Liver (tissue), 9 donors: ENCODE measurements around the gene SUSD5. TPM values are rescaled to one million over a fixed set of nuclear protein-coding genes. Genes with fewer than 3 reads are reported as not detected.

Source experiments
- DNase-seq: peaks from one replicate; pipeline ENCODE4 v3.0.0-alpha.2; 2017; ENCODE audit warnings: low spot score
- H3K27ac ChIP-seq, 2 donors: one replicate each; pipeline ENCODE4 v1.7.0; 2013; ENCODE audit warnings: inconsistent platforms in 2 of 2, low read length in 2 of 2, control low read depth in 1 of 2, low read depth in 1 of 2, mild to moderate bottlenecking in 1 of 2
- H3K27me3 ChIP-seq, 4 donors: one replicate each; pipeline versions ENCODE4 v1.6.1 to v1.7.0; 2013; ENCODE audit warnings: low read length in 3 of 4, inconsistent platforms in 1 of 4, mild to moderate bottlenecking in 1 of 4, moderate library complexity in 1 of 4; ENCODE audit not compliant: control insufficient read depth in 4 of 4, insufficient read depth in 4 of 4
- H3K36me3 ChIP-seq, 4 donors: one replicate each; pipeline versions ENCODE4 v1.6.1 to v1.7.0; 2013; ENCODE audit warnings: low read length in 3 of 4, mild to moderate bottlenecking in 3 of 4, low read depth in 1 of 4, moderate library complexity in 1 of 4; ENCODE audit not compliant: control insufficient read depth in 4 of 4, insufficient read depth in 3 of 4
- H3K4me1 ChIP-seq, 4 donors: one replicate each; pipeline versions ENCODE4 v1.6.1 to v1.7.0; 2013; ENCODE audit warnings: low read length in 3 of 4, mild to moderate bottlenecking in 3 of 4, moderate library complexity in 1 of 4; ENCODE audit not compliant: control insufficient read depth in 4 of 4, insufficient read depth in 4 of 4
- H3K4me3 ChIP-seq, 3 donors: one replicate each; pipeline versions ENCODE4 v1.6.1 to v1.7.0; 2013; ENCODE audit warnings: low read length in 3 of 3, control low read depth in 1 of 3, low read depth in 1 of 3, mild to moderate bottlenecking in 1 of 3
- H3K9ac ChIP-seq, 2 donors: one replicate each; pipeline ENCODE4 v1.7.0; 2013; ENCODE audit warnings: low read length in 2 of 2, mild to moderate bottlenecking in 2 of 2, moderate library complexity in 2 of 2, control low read depth in 1 of 2, low read depth in 1 of 2
- H3K9me3 ChIP-seq, 4 donors: one replicate each; pipeline versions ENCODE4 v1.6.1 to v1.7.0; 2013; ENCODE audit warnings: low read length in 3 of 4; ENCODE audit not compliant: control insufficient read depth in 4 of 4
- EGR1 ChIP-seq, 2 donors: IDR thresholded peaks; 2 replicates each; pipeline ENCODE4 v1.6.1; 2016 to 2018; ENCODE audit warnings: antibody characterized with exemption in 2 of 2, low read depth in 2 of 2
- FOXA1 ChIP-seq: IDR thresholded peaks from 2 replicates; pipeline ENCODE4 v1.6.1; 2016; ENCODE audit warnings: antibody characterized with exemption
- FOXA2 ChIP-seq: IDR thresholded peaks from 2 replicates; pipeline ENCODE4 v1.6.1; 2016; ENCODE audit warnings: antibody characterized with exemption
- GABPA ChIP-seq, 2 donors: IDR thresholded peaks in 1 of 2; conservative IDR thresholded peaks in 1 of 2; 2 replicates each; pipeline ENCODE4 v1.6.1; 2016; ENCODE audit warnings: antibody characterized with exemption in 2 of 2, mild to moderate bottlenecking in 1 of 2, moderate library complexity in 1 of 2
- HNF4A ChIP-seq, 2 donors: conservative IDR thresholded peaks; 2 replicates each; pipeline ENCODE4 v1.6.1; 2016; ENCODE audit warnings: antibody characterized with exemption in 2 of 2, mild to moderate bottlenecking in 2 of 2
- JUND ChIP-seq, 2 donors: IDR thresholded peaks; 2 replicates each; pipeline ENCODE4 v1.6.1; 2016; ENCODE audit warnings: antibody characterized with exemption in 2 of 2
- MAX ChIP-seq: IDR thresholded peaks from 2 replicates; pipeline ENCODE4 v1.6.1; 2016; ENCODE audit warnings: antibody characterized with exemption
- NR2F2 ChIP-seq: IDR thresholded peaks from 2 replicates; pipeline ENCODE4 v1.6.1; 2016; ENCODE audit warnings: antibody characterized with exemption
- RAD21 ChIP-seq, 2 donors: IDR thresholded peaks; 2 replicates each; pipeline ENCODE4 v1.6.1; 2016; ENCODE audit warnings: antibody characterized with exemption in 2 of 2, mild to moderate bottlenecking in 2 of 2
- RXRA ChIP-seq, 2 donors: IDR thresholded peaks; 2 replicates each; pipeline ENCODE4 v1.6.1; 2017 to 2018; ENCODE audit warnings: antibody characterized with exemption in 2 of 2, mild to moderate bottlenecking in 1 of 2
- SP1 ChIP-seq: IDR thresholded peaks from 2 replicates; pipeline ENCODE4 v1.6.1; 2018; ENCODE audit warnings: antibody characterized with exemption, mild to moderate bottlenecking
- YY1 ChIP-seq: IDR thresholded peaks from 2 replicates; pipeline ENCODE4 v1.6.1; 2016; ENCODE audit warnings: antibody characterized with exemption, mild to moderate bottlenecking
- ZBTB33 ChIP-seq: IDR thresholded peaks from 2 replicates; pipeline ENCODE4 v1.6.1; 2016; ENCODE audit warnings: antibody characterized with exemption
- WGBS: extraction: QIAGEN DNeasy Blood & Tissue Kit; methylation state at CpG from one replicate; pipeline ENCODE4 v1.1.7; 2013; 5-methylcytosine and 5-hydroxymethylcytosine counted together
- polyA plus RNA-seq, 2 donors: library from polyadenylated mRNA; stranded (reverse) in 1 of 2; unstranded in 1 of 2; fragments of 200-250 nt in 1 of 2; fragments of >200 nt in 1 of 2; fragmentation: Nextera tagmentation in 1 of 2; extraction: Ambion mirVana in 1 of 2; gene quantifications; one replicate each; pipeline versions ENCODE4 v1.2.1 to v1.2.3, GENCODE V29; 2013 to 2015
- total RNA-seq, 2 donors: library from RNA; depleted of rRNA; stranded (reverse); fragments of >200 nt; gene quantifications; one replicate each; pipeline ENCODE4 v1.2.3, GENCODE V29; 2014
- TF ChIP-seq, protein P1 (sequence below): IDR thresholded peaks from 2 replicates; pipeline ENCODE4 v1.6.1; 2016; ENCODE audit warnings: antibody characterized with exemption
- TF ChIP-seq, protein P2 (sequence below): fragments of 150-350 bp; IDR thresholded peaks from 2 replicates; pipeline ENCODE4 v1.5.1; 2017; ENCODE audit warnings: improper control_type of control experiment, low read depth, low read length; ENCODE audit not compliant: missing input control
- donor health status: healthy.
- donor health status: healthy.
- donor health status: healthy.
- donor health status: healthy.
- donor health status: healthy.

The SUSD5 gene
- total and polyA plus RNA-seq, 4 donors, result 0.08 to 0.21 (median 0.18) TPM

DNA sequence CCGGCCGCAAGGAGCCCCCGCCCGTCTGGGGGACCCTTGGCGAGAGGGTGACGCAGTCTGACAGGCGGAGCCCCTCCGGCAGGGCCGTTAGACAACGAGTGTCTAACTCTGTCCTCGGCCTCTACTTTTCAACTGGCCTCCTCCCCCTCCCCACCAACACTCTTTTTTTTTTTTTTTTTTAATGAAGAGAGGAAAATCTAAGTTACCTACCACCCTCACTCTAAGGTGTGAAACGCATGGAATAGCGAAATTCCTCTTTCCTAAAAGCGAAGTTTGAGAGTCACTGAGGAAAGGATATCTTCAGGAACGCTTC is 521 bp upstream of the SUSD5 start:
- TF ChIP-seq, protein P1, sequence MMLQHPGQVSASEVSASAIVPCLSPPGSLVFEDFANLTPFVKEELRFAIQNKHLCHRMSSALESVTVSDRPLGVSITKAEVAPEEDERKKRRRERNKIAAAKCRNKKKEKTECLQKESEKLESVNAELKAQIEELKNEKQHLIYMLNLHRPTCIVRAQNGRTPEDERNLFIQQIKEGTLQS, result no peak
- TF ChIP-seq HNF4A (conservative IDR thresholded peaks at IDR 0.05) (no peak), MAX (no peak), NR2F2 (no peak), FOXA2 (no peak), EGR1 (IDR thresholded peaks at IDR 0.05; ENCODE audit: low read depth in 2 of 2) (no peak)
- TF ChIP-seq, protein P2, sequence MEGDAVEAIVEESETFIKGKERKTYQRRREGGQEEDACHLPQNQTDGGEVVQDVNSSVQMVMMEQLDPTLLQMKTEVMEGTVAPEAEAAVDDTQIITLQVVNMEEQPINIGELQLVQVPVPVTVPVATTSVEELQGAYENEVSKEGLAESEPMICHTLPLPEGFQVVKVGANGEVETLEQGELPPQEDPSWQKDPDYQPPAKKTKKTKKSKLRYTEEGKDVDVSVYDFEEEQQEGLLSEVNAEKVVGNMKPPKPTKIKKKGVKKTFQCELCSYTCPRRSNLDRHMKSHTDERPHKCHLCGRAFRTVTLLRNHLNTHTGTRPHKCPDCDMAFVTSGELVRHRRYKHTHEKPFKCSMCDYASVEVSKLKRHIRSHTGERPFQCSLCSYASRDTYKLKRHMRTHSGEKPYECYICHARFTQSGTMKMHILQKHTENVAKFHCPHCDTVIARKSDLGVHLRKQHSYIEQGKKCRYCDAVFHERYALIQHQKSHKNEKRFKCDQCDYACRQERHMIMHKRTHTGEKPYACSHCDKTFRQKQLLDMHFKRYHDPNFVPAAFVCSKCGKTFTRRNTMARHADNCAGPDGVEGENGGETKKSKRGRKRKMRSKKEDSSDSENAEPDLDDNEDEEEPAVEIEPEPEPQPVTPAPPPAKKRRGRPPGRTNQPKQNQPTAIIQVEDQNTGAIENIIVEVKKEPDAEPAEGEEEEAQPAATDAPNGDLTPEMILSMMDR, result no peak
- H3K9ac ChIP-seq, result no peak overlapping the region
- peaks cover 0 to 12% (median 6%) of the 10 kb centered on the region in 4 donors for H3K27me3 ChIP-seq
- H3K36me3 ChIP-seq, result no peaks in the 10 kb centered on the region
- H3K27ac ChIP-seq, result no peak overlapping the region
- no peaks in the 10 kb centered on the region for H3K9me3 ChIP-seq
- no peak for DNase-seq
- 7% methylated on average over 15 of the region's 15 CpGs for WGBS
- H3K4me3 ChIP-seq, result peak overlapping the region in 1 of 3 donors; percentile 24
- peaks cover 0 to 10% (median 2%) of the 10 kb centered on the region in 4 donors for H3K4me1 ChIP-seq

GRCh38 chr3:33217866-33218445 is 654 bp downstream of the SUSD5 start:
- H3K9me3 ChIP-seq, result no peaks in the 10 kb centered on the region
- H3K27ac ChIP-seq, result no peak overlapping the region
- peak overlapping the region in 1 of 3 donors; percentile 24 for H3K4me3 ChIP-seq
- H3K9ac ChIP-seq, result no peak overlapping the region
- H3K27me3 ChIP-seq, result peaks cover 0 to 14% (median 6%) of the 10 kb centered on the region in 4 donors
- DNase-seq, result no peak
- H3K4me1 ChIP-seq, result peaks cover 0 to 10% (median 2%) of the 10 kb centered on the region in 4 donors
- TF ChIP-seq HNF4A (conservative IDR thresholded peaks at IDR 0.05) (no peak), ZBTB33 (no peak)
- 4% methylated on average over 19 of the region's 19 CpGs for WGBS
- no peaks in the 10 kb centered on the region for H3K36me3 ChIP-seq

- H3K27me3 ChIP-seq, result peaks cover 0 to 14% (median 6%) of the 10 kb centered on the region in 4 donors
- TF ChIP-seq GABPA (IDR thresholded peaks at IDR 0.05 in 1 of 2, conservative IDR thresholded peaks at IDR 0.05 in 1 of 2) (no peak), RXRA (IDR thresholded peaks at IDR 0.05) (no peak), ZBTB33 (no peak), SP1 (no peak), JUND (IDR thresholded peaks at IDR 0.05) (no peak), YY1 (no peak), FOXA1 (no peak), EGR1 (IDR thresholded peaks at IDR 0.05; ENCODE audit: low read depth in 2 of 2) (no peak), FOXA2 (no peak), NR2F2 (no peak), RAD21 (IDR thresholded peaks at IDR 0.05) (no peak), HNF4A (conservative IDR thresholded peaks at IDR 0.05) (no peak), MAX (no peak)
- TF ChIP-seq, protein P2, result no peak
- 70% methylated on average over 3 of the region's 3 CpGs for WGBS
These were observed 2.9 kb downstream of the SUSD5 start for GRCh38 chr3:33215739-33216138.

More at GRCh38 chr3:33215739-33216138, 2.9 kb downstream of the SUSD5 start:
- Histone ChIP-seq H3K4me3 (no peak overlapping the region), H3K4me1 (peaks cover 0 to 10% (median 2%) of the 10 kb centered on the region in 4 donors), H3K36me3 (no peaks in the 10 kb centered on the region), H3K27ac (no peak overlapping the region), H3K9ac (no peak overlapping the region), H3K9me3 (no peaks in the 10 kb centered on the region)
- no peak for DNase-seq
